Activated T-cell treated with anti-CD3 and anti-CD28 coated beads, Interleukin-2, amount 50 U/mL, for 4 hours (primary cell): ENCODE data around the gene ATG5. TPM values are rescaled to one million over a fixed set of nuclear protein-coding genes. Genes with fewer than 3 reads are reported as not detected.

ENCODE experiments used
- ATAC-seq, 2 donors: fragments of 200-7000 bp; cut with Tn5 transposase; one replicate each; pipeline ENCODE4 v1.10.0; 2021
- DNase-seq: peaks from one replicate; pipeline ENCODE4 v3.0.0-alpha.2; 2020
- H3K27me3 Mint-ChIP-seq: one replicate; pipeline ENCODE4 v1.8.0; 2021; ENCODE audit warnings: low read depth, mixed read lengths
- H3K36me3 Mint-ChIP-seq: one replicate; pipeline ENCODE4 v1.8.0; 2022; ENCODE audit warnings: mixed read lengths; ENCODE audit not compliant: insufficient read depth
- H3K4me1 Mint-ChIP-seq: one replicate; pipeline ENCODE4 v1.8.0; 2021; ENCODE audit warnings: low read depth, mixed read lengths
- H3K4me3 Mint-ChIP-seq: one replicate; pipeline ENCODE4 v1.8.0; 2021; ENCODE audit warnings: mild to moderate bottlenecking, moderate library complexity, mixed read lengths
- H3K9me3 Mint-ChIP-seq: one replicate; pipeline ENCODE4 v1.8.0; 2021; ENCODE audit warnings: mixed read lengths
- total RNA-seq, 3 donors: library from RNA; stranded (reverse); gene quantifications; one replicate each; pipeline ENCODE4 v1.2.1, GENCODE V29; 2021

The ATG5 gene
- 10 to 100 TPM; 29.3 to 30.2 (median 29.5) TPM for total RNA-seq

- Mint-ChIP-seq H3K36me3 (peaks cover 5% of the 10 kb centered on the region), H3K9me3 (no peaks in the 10 kb centered on the region), H3K4me1 (peaks cover 40% of the 10 kb centered on the region), H3K4me3 (peak within 1 kb of the TSS; percentile 99), H3K27me3 (peaks cover 17% of the 10 kb centered on the region)
- ATAC-seq = peak; percentile 95 to 96
- DNase-seq = peak; percentile 100
Observed at GRCh38 chr6:106325336-106326178, at the start of gene ATG5. Gene ATG5 (minus strand): TSS chr6:106325760. CDS start chr6:106316208, 9,552 bp downstream.

DNA sequence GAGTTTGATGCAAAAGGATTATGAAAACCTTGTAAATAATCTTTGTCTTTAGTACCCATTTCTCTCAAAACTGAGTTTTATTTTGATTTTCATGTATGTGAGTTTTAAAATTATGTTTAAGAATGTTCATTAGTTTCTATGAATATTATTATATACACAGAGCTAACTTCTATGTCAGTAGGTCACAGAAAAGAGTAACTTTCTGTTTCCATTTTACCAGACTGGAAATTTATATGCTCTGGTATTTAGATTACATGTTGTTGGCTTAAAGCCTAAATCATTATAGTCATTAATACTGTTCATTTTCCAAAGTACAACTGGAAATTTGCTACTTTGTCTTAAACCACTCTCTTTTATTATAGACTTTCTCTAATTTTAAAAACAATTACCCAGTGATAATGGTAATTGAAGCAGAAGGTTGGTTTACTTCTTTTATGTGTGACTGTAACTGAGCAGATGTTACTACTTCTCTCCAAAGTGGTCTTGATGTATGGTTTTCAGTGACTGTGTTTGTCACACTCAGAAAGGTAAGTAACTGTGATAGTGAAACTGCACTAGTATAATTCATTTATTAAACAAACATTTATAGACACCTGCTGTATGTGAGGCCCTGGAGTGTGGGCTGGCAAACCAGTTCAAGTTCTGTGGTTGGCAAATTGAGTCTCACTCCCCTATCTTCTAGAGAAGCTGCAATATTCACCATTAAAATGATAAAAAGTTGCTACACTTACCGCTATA lies 48.1 kb upstream of the ATG5 start:
- Mint-ChIP-seq H3K36me3 (no peaks in the 10 kb centered on the region), H3K4me1 (peaks cover 2% of the 10 kb centered on the region), H3K27me3 (peaks cover 7% of the 10 kb centered on the region), H3K9me3 (no peaks in the 10 kb centered on the region), H3K4me3 (no peak overlapping the region)
- ATAC-seq (peak; percentile 23 to 56), DNase-seq (no peak)

- H3K27me3 Mint-ChIP-seq = peaks cover 3% of the 10 kb centered on the region
- no peak for DNase-seq
- H3K9me3 Mint-ChIP-seq = no peaks in the 10 kb centered on the region
- H3K4me1 Mint-ChIP-seq = peaks cover 2% of the 10 kb centered on the region
- peak; percentile 65 to 69 for ATAC-seq
- H3K36me3 Mint-ChIP-seq = no peaks in the 10 kb centered on the region
- H3K4me3 Mint-ChIP-seq = no peak overlapping the region
Observed at GRCh38 chr6:106372838-106373501, 47.4 kb upstream of the ATG5 start.

GRCh38 chr6:106370639-106371038 lies 45.1 kb upstream of the ATG5 start:
- H3K27me3 Mint-ChIP-seq = peaks cover 3% of the 10 kb centered on the region
- peaks cover 2% of the 10 kb centered on the region for H3K4me1 Mint-ChIP-seq
- H3K9me3 Mint-ChIP-seq = no peaks in the 10 kb centered on the region
- H3K36me3 Mint-ChIP-seq = no peaks in the 10 kb centered on the region
- no peak overlapping the region for H3K4me3 Mint-ChIP-seq
- DNase-seq (no peak), ATAC-seq (no peak)

DNA sequence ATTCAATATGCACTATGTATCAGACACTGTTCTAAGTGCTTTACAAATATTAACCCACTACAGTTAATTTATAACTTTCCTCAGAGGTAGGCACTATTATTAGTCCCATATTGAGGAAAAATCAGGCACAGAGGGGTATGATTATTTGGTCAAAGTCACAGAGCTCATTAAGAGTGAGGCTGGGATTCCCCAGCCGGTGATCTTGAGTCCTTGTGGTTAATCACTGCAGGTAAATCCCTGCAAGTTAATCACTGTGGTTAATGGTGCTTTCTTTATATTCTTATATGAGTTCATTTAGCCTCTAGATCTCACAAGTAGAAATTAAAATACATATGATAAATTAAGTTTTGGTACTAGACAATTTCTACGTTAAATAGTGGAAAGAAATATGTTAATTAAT lies 44.2 kb upstream of the ATG5 start:
- DNase-seq (no peak), ATAC-seq (no peak)
- H3K27me3 Mint-ChIP-seq = peaks cover 3% of the 10 kb centered on the region
- no peaks in the 10 kb centered on the region for H3K9me3 Mint-ChIP-seq
- H3K36me3 Mint-ChIP-seq = no peaks in the 10 kb centered on the region
- peaks cover 2% of the 10 kb centered on the region for H3K4me1 Mint-ChIP-seq
- H3K4me3 Mint-ChIP-seq = no peak overlapping the region

GRCh38 chr6:106363401-106364138 lies 38.0 kb upstream of the ATG5 start:
- DNase-seq (no peak), ATAC-seq (no peak)
- H3K4me1 Mint-ChIP-seq = peaks cover 12% of the 10 kb centered on the region
- no peaks in the 10 kb centered on the region for H3K36me3 Mint-ChIP-seq
- H3K9me3 Mint-ChIP-seq = no peaks in the 10 kb centered on the region
- H3K4me3 Mint-ChIP-seq = no peak overlapping the region
- peaks cover 14% of the 10 kb centered on the region for H3K27me3 Mint-ChIP-seq

DNA sequence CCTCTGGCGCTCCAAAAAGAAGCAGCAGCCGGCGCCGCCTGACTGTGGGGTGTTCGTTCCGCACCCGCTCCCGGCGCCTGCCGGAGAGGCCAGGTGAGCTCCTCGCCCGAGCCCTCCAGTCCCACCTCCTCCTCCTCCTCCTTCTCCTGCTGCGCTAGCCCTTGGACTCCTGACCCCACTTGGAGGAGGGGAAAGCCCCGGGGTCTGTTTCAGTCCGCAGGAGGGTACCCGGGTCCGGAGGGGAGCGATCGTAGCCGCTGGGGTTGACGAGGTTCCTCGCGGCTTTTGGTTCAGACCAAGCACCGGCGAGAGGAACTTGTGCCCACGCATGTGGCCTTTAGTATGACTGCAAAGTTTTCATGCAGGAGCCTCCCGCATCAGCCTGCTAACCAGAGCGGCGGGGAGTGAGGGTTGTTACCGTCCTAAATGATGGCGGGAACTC lies 35.5 kb upstream of the ATG5 start:
- peak overlapping the region; percentile 78 for H3K4me3 Mint-ChIP-seq
- H3K27me3 Mint-ChIP-seq = peaks cover 36% of the 10 kb centered on the region

GRCh38 chr6:106360410-106360988 lies 34.9 kb upstream of the ATG5 start, which contains the start of gene CRYBG1:
Gene CRYBG1 (plus strand): TSS chr6:106360717. CDS start chr6:106360909, 192 bp downstream.
- H3K4me1 Mint-ChIP-seq = peaks cover 12% of the 10 kb centered on the region
- H3K9me3 Mint-ChIP-seq = no peaks in the 10 kb centered on the region
- DNase-seq = peak; percentile 64
- H3K4me3 Mint-ChIP-seq = peak within 1 kb of the TSS; percentile 78
- H3K36me3 Mint-ChIP-seq = no peaks in the 10 kb centered on the region
- H3K27me3 Mint-ChIP-seq = peaks cover 41% of the 10 kb centered on the region
- peak; percentile 84 to 86 for ATAC-seq

More for the DNA sequence above, 35.5 kb upstream of the ATG5 start:
- Mint-ChIP-seq H3K4me1 (peaks cover 12% of the 10 kb centered on the region), H3K36me3 (no peaks in the 10 kb centered on the region), H3K9me3 (no peaks in the 10 kb centered on the region)
- ATAC-seq (peak; percentile 46 to 47), DNase-seq (peak; percentile 20)

GRCh38 chr6:106359959-106360409 lies 34.4 kb upstream of the ATG5 start:
- ATAC-seq (no peak), DNase-seq (no peak)
- Mint-ChIP-seq H3K4me3 (peak overlapping the region; percentile 67), H3K4me1 (peaks cover 12% of the 10 kb centered on the region), H3K27me3 (peaks cover 45% of the 10 kb centered on the region), H3K36me3 (no peaks in the 10 kb centered on the region), H3K9me3 (no peaks in the 10 kb centered on the region)

DNA sequence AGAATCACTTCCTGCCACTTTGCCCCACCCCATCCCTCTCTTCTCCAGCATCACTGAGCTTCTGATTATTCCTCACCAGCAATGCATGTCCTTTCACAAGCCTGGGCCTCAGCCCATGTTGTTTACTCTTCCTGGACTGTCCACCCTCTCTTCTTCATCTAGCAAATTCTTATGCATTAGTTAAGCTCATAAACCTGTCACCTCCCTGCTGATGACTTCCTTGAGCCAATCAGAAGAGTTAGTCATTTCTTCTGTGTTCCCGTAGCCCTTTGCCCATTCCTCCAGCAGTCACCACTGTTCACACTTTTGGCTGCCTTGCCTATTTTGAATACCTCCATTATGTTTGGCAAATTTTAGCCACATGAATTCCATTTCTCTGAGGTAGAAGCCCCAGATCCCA lies 30.8 kb upstream of the ATG5 start:
- Mint-ChIP-seq H3K36me3 (no peaks in the 10 kb centered on the region), H3K27me3 (peaks cover 66% of the 10 kb centered on the region)
- DNase-seq = no peak

GRCh38 chr6:106347219-106347618 lies 21.7 kb upstream of the ATG5 start:
- Mint-ChIP-seq H3K36me3 (no peaks in the 10 kb centered on the region), H3K4me1 (no peaks in the 10 kb centered on the region), H3K9me3 (peaks cover 2% of the 10 kb centered on the region)

More for the DNA sequence above, 30.8 kb upstream of the ATG5 start:
- no peak for ATAC-seq
- H3K9me3 Mint-ChIP-seq = peaks cover 8% of the 10 kb centered on the region
- peaks cover 11% of the 10 kb centered on the region for H3K4me1 Mint-ChIP-seq
- no peak overlapping the region for H3K4me3 Mint-ChIP-seq

GRCh38 chr6:106339334-106340029 lies 13.9 kb upstream of the ATG5 start:
- ATAC-seq (peak; percentile 94 to 96), DNase-seq (peak; percentile 31)
- peaks cover 4% of the 10 kb centered on the region for H3K4me1 Mint-ChIP-seq
- peaks cover 6% of the 10 kb centered on the region for H3K27me3 Mint-ChIP-seq
- H3K4me3 Mint-ChIP-seq = no peak overlapping the region
- no peaks in the 10 kb centered on the region for H3K9me3 Mint-ChIP-seq
- no peaks in the 10 kb centered on the region for H3K36me3 Mint-ChIP-seq

More at GRCh38 chr6:106347219-106347618, 21.7 kb upstream of the ATG5 start:
- no peak overlapping the region for H3K4me3 Mint-ChIP-seq
- H3K27me3 Mint-ChIP-seq = peaks cover 7% of the 10 kb centered on the region
- no peak for DNase-seq
- ATAC-seq = no peak
